ENCODE measurements around the gene TIGD3. TPM values are rescaled to one million over a fixed set of nuclear protein-coding genes. Genes with fewer than 3 reads are reported as not detected.
A peak's percentile ranks its signal among the peaks of the same experiment; 100 is the strongest.

TIGD3 gene
- total and polyA plus RNA-seq, 10 of the 15 experiments (the other 5 are each of a cell fraction or from before 2014, with no cell fraction given): 0.13 to 1.4 (median 0.57) TPM

GRCh38 chr11:65382033-65382803 lies 27.7 kb downstream of the TIGD3 start, which contains the start of gene SLC25A45 (continued):
- TF ChIP-seq ZBTB40 (IDR thresholded peaks at IDR 0.05; ENCODE audit: borderline replicate concordance) (peak; percentile 24; the same call in 1 of the 2 replicates), CHD2 (IDR thresholded peaks at IDR 0.05; ENCODE audit: borderline replicate concordance, low read depth, low read length) (no peak; the same call in 1 of the 2 replicates), BACH1 (IDR thresholded peaks at IDR 0.05; ENCODE audit: borderline replicate concordance) (peak; percentile 77), CTCF (IDR thresholded peaks at IDR 0.05 in 2 of 3, conservative IDR thresholded peaks at IDR 0.05 in 1 of 3; ENCODE audit: control insufficient read depth in 2 of 3, extremely low read depth in 1 of 3, insufficient read depth in 1 of 3, low read depth in 3 of 3, low read length in 3 of 3) (peak; percentile 70 to 79 (median 71)), TAF1 (IDR thresholded peaks at IDR 0.05; ENCODE audit: borderline replicate concordance, low read depth, low read length) (peak; percentile 49; the same call in 1 of the 2 replicates), SMC3 (IDR thresholded peaks at IDR 0.05; ENCODE audit: borderline replicate concordance, low read length) (peak; percentile 66), IKZF1 (conservative IDR thresholded peaks at IDR 0.05) (peak; percentile 86), GATAD2B (conservative IDR thresholded peaks at IDR 0.05; ENCODE audit: low read depth) (peak; percentile 85), LARP7 (IDR thresholded peaks at IDR 0.05) (peak; percentile 93), DPF2 (IDR thresholded peaks at IDR 0.05) (peak; percentile 87), NFIC (IDR thresholded peaks at IDR 0.05; ENCODE audit: low read depth, low read length) (no peak; the same call in 1 of the 2 replicates), EP300 (IDR thresholded peaks at IDR 0.05; ENCODE audit: borderline replicate concordance in 1 of 2, control insufficient read depth in 1 of 2, low read depth in 2 of 2, low read length in 2 of 2) (peak in 1 of 2 experiments; percentile 24; a peak in 1 of 4 replicates), SMARCA5 (IDR thresholded peaks at IDR 0.05) (peak; percentile 93), RB1 (IDR thresholded peaks at IDR 0.05; ENCODE audit: borderline replicate concordance) (no peak), POLR2A (IDR thresholded peaks at IDR 0.05; ENCODE audit: low read depth, low read length) (peak; percentile 78), SMAD1 (IDR thresholded peaks at IDR 0.05; ENCODE audit: low read depth, partially characterized antibody) (peak; percentile 91), MEF2B (IDR thresholded peaks at IDR 0.05; ENCODE audit: partially characterized antibody, poor library complexity, severe bottlenecking) (peak; percentile 7), BCLAF1 (IDR thresholded peaks at IDR 0.05) (no peak)
